Activated CD8-positive, alpha-beta memory T cell treated with anti-CD3 and anti-CD28 coated beads for 36 hours (primary cell): ENCODE results near the gene IGFL1. TPM values are rescaled to one million over a fixed set of nuclear protein-coding genes. Genes with fewer than 3 reads are reported as not detected.
"Not testable (repeated sequence)": the region's sequence is repeated elsewhere in the genome, so short reads cannot be mapped to it uniquely, and the experiment has no call there.

Experiments
- CTCF ChIA-PET: fragments of 350-600 bp; sonication (Branson Sonifier 250); formaldehyde crosslinking; loops from one replicate; lab custom pipeline; 2021; ENCODE audit warnings: antibody characterized with exemption; lab: Charles Lee
- POLR2A ChIA-PET: fragments of 350-600 bp; sonication (Branson Sonifier 250); formaldehyde crosslinking; loops from one replicate; lab custom pipeline; 2021; ENCODE audit warnings: antibody characterized with exemption; lab: Charles Lee
- total RNA-seq, 2 experiments: library from RNA; stranded (reverse); gene quantifications; one replicate each; pipeline ENCODE4 v1.2.3, GENCODE V29; 2021

The IGFL1 gene
- not detected for total RNA-seq

- ChIA-PET CTCF (no interaction called here), POLR2A (interaction anchor here (0.5 kb wide), 1 partner anchor 177 kb away, joined by 4 read pairs; no protein-coding TSS in a partner anchor)
These were observed at the start of gene IGFL1 for GRCh38 chr19:46229442-46229841. TSS of gene IGFL1 (plus strand) at chr19:46229742. CDS start at chr19:46229775, 33 bp downstream.

GRCh38 chr19:46180701-46181387, 48.7 kb upstream of the IGFL1 start:
- CTCF ChIA-PET: no interaction called here
- POLR2A ChIA-PET: no interaction called here

GRCh38 chr19:46181388-46181779, 48.2 kb upstream of the IGFL1 start:
- CTCF ChIA-PET: no interaction called here

DNA sequence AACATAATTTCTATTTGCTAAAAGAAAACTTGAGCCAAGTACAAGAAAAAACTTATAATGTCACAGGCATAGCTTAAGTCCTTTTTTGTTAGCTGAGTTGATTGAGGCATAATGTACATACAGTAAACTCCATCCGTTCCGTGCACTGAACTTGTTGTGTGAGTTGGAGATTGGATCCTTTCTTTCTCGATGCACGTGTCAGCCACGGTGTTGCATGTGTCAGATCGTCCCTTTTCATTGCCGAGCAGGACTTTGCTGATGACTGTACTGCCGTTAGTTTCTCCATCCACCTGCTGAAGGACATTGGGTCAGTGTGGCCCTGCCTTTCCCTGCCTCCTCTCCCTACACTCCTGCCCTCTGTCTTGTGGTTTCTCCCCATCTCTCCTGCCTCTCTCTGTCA, 47.1 kb upstream of the IGFL1 start:
- ChIA-PET CTCF (interaction anchor here (0.7 kb wide), 1 partner anchor 1220 kb away, joined by 3 read pairs; no protein-coding TSS in a partner anchor), POLR2A (no interaction called here)

More at GRCh38 chr19:46181388-46181779, 48.2 kb upstream of the IGFL1 start:
- POLR2A ChIA-PET: no interaction called here

GRCh38 chr19:46184775-46185710, 44.5 kb upstream of the IGFL1 start:
- POLR2A ChIA-PET: not testable (repeated sequence)
- CTCF ChIA-PET: interaction anchor here (0.7 kb wide), 1 partner anchor 107 kb away, joined by 3 read pairs; no protein-coding TSS in a partner anchor

GRCh38 chr19:46186101-46186716, 43.3 kb upstream of the IGFL1 start:
- CTCF ChIA-PET: no interaction called here
- POLR2A ChIA-PET: no interaction called here

GRCh38 chr19:46186717-46187101, 42.8 kb upstream of the IGFL1 start:
- ChIA-PET POLR2A (no interaction called here), CTCF (no interaction called here)

- POLR2A ChIA-PET: no interaction called here
- CTCF ChIA-PET: interaction anchor here (0.6 to 1.3 kb wide), 2 partner anchors 14 to 75 kb away, joined by 3 to 4 read pairs; no protein-coding TSS in a partner anchor
These were observed 39.3 kb upstream of the IGFL1 start for GRCh38 chr19:46189971-46190888.

DNA sequence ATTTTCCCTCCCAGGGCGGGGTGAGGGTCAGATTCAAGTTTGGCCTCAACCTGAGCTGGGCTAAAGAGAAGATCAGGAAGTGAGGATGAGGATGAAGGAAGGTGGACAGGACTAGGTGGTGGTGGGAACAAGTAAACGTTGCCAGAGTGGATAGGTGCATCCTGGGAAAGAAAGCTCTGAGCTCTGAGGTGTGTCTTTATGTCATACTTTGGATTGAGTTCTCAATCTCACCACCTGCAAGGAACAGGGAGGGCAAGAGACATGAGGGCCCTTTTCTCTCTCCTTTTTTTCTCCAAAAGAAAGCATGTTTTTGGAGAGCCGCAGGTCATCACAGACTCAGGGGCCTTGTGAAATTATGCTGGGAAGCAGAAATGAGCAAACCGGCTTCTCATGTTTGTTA, 38.2 kb upstream of the IGFL1 start:
- POLR2A ChIA-PET: no interaction called here

DNA sequence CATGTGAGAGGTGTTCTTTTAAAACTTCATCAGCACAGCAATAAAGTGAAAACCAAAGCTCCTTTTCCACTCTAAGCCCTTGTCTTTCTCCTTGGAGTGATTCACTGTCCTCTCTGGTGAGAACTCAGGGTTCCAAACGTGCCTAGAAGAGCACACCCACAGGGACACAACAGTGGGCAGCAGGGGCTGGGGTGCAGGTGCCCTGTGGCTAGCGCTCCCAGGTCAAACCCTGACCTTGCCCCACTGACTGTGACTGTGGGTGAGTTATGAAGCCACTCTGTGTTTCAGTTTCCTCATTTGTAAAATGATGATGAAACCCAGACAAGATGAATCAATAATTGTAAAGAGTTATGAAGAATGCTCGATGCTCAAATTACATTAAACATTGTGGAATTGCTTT, 37.6 kb upstream of the IGFL1 start:
- ChIA-PET POLR2A (no interaction called here), CTCF (no interaction called here)

More for the DNA sequence above, 38.2 kb upstream of the IGFL1 start:
- CTCF ChIA-PET: no interaction called here

DNA sequence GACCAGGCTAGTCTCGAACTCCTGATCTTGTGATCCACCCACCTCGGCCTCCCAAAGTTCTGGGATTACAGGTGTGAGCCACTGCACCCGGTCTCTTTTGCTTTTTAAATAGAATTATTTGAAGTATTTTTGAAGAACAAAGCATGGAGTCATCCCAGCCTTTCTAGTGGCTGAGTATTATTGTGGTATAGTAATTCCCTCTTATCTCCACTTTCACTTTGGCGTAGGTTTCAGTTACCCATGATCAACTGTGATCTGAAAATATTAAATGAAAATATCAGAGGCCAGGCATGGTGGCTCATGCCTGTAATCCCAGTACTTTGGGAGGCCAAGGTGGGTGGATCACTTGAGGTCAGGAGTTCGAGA, 36.9 kb upstream of the IGFL1 start:
- CTCF ChIA-PET, POLR2A ChIA-PET: not testable (repeated sequence)

- ChIA-PET CTCF (no interaction called here), POLR2A (no interaction called here)
These were observed 36.4 kb upstream of the IGFL1 start for GRCh38 chr19:46192992-46193650.

DNA sequence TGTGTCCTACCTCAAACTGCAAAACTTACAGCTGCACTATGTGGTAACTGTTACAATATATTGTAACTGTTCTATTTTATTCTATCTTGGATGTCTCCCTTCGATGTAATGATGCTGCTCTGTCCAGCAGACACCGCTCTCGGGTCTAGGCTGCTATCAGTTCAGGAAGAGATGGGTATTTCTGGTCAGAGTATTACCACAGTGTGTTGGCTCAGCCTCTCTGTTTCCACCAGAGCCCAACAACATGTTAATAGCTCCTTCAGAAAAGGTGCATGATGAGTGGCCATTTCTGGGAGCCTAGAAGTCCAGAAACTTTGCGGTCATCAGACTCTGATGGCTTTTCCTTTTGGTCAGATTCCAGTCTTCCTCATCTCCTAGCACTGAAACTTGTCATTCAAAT, 35.9 kb upstream of the IGFL1 start:
- ChIA-PET CTCF (no interaction called here), POLR2A (no interaction called here)

DNA sequence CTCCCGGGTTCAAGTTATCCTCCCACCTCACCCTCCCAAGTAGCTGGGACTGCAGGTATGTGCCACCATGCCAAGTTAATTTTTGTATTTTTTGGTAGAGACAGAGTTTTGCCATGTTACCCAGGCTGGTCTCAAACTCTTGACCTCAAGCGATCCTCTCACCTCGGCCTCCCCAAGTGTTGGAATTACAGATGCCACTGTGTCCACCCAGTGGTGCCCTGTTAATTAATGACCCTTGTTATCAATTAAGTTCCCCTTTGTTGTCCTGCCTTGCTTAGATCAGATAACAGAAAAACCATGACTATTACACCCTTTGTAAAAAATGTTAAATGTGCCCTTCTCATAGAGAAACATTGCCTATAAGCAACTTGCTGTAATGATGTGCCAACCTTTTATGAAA, 34.4 kb upstream of the IGFL1 start:
- ChIA-PET POLR2A (no interaction called here), CTCF (interaction anchor here (1.0 kb wide), 1 partner anchor 166 kb away, joined by 4 read pairs; no protein-coding TSS in a partner anchor)

GRCh38 chr19:46195919-46196318, 33.6 kb upstream of the IGFL1 start:
- CTCF ChIA-PET: interaction anchor here (1.0 kb wide), 1 partner anchor 166 kb away, joined by 4 read pairs; no protein-coding TSS in a partner anchor
- POLR2A ChIA-PET: not testable (repeated sequence)

- CTCF ChIA-PET: no interaction called here
- POLR2A ChIA-PET: no interaction called here
These were observed 33.0 kb upstream of the IGFL1 start for GRCh38 chr19:46196410-46197124.

GRCh38 chr19:46197314-46198070, 32.0 kb upstream of the IGFL1 start:
- ChIA-PET POLR2A (no interaction called here), CTCF (no interaction called here)
